Ovary (tissue), 9 donors: ENCODE measurements around the gene BBS9. TPM values are rescaled to one million over a fixed set of nuclear protein-coding genes. Genes with fewer than 3 reads are reported as not detected.

Source experiments
- DNase-seq, 5 donors: peaks; one replicate each; pipeline ENCODE4 v3.0.0-alpha.2; 2019 to 2020
- H3K27ac ChIP-seq, 2 donors: fragments of 200-600 bp; one replicate each; pipeline versions ENCODE4 v1.5.1 to v1.8.0; 2019 to 2022
- H3K27me3 ChIP-seq: fragments of 200-600 bp; one replicate; pipeline ENCODE4 v1.8.0; 2022
- H3K36me3 ChIP-seq: fragments of 200-600 bp; sonication (generic); one replicate; pipeline ENCODE4 v1.5.1; 2019
- H3K4me1 ChIP-seq: one replicate; pipeline ENCODE4 v1.8.1; 2013; ENCODE audit warnings: mild to moderate bottlenecking, moderate library complexity; ENCODE audit not compliant: insufficient read depth
- H3K4me3 ChIP-seq: fragments of 200-600 bp; sonication (generic); one replicate; pipeline ENCODE4 v1.5.1; 2017
- H3K9me3 ChIP-seq, 2 donors: fragments of 200-600 bp in 1 of 2; sonication (generic) in 1 of 2; one replicate each; pipeline versions ENCODE4 v1.5.1 to v1.8.1; 2013 to 2019; ENCODE audit warnings: mild to moderate bottlenecking in 1 of 2, moderate library complexity in 1 of 2
- CTCF ChIP-seq, 3 donors: fragments of 450-650 bp in 2 of 3; fragments of 200-600 bp in 1 of 3; IDR thresholded peaks; one replicate each; pipeline versions ENCODE4 v1.5.1 to v1.8.0; 2016 to 2022; ENCODE audit warnings: antibody characterized with exemption in 3 of 3, mild to moderate bottlenecking in 1 of 3
- EP300 ChIP-seq: sonication (generic); formaldehyde crosslinking; IDR thresholded peaks from one replicate; pipeline ENCODE4 v1.6.1; 2017; ENCODE audit warnings: antibody characterized with exemption
- POLR2A ChIP-seq: fragments of 450-650 bp; IDR thresholded peaks from one replicate; pipeline ENCODE4 v1.6.1; 2017; ENCODE audit warnings: antibody characterized with exemption, mild to moderate bottlenecking, moderate library complexity
- WGBS, 3 donors: extraction: QIAGEN DNeasy Blood & Tissue Kit in 1 of 3; methylation state at CpG; one replicate each; pipeline versions ENCODE4 v1.1.5 to v1.1.7; 2013 to 2017; 5-methylcytosine and 5-hydroxymethylcytosine counted together
- intact Hi-C, 4 donors: fragments of 100-400 bp; cut with DNase I; formaldehyde crosslinking; loops; one replicate each; pipeline versions ENCODE4 v1.11.0 to v1.15.1; 2022 to 2023
- polyA plus RNA-seq, 2 donors: library from polyadenylated mRNA; stranded (reverse); fragments of 200-250 nt in 1 of 2; fragments of 350-450 nt in 1 of 2; fragmentation: Illumina TruSeq in 1 of 2; extraction: RNeasy Lipid Tissue Mini Kit (QIAGEN cat#74804) in 1 of 2; gene quantifications; one replicate each; pipeline ENCODE4 v1.2.3, GENCODE V29; 2013 to 2014
- total RNA-seq, 7 donors: library from RNA; depleted of rRNA in 2 of 7; stranded (reverse); fragments of >200 nt in 2 of 7; fragmentation: NEBNext Ultra II Directional in 3 of 7; extraction: Animal tissue kit (Norgen Biotek cat#: 25700) in 3 of 7; gene quantifications; one replicate each; pipeline versions ENCODE4 v1.1.0 to v1.2.4, GENCODE V29; 2016 to 2023
- donor health status: DM: no; HTN: no; CAD: no; lungs with moderate emphysema.
- donor health status: DM: no; HTN: no; CAD: no.
- donor health status: Bipolar disorder and iron deficiency.
- donor health status: DM: yes; HTN: yes; CAD: no.
- donor health status: DM: no; HTN: no; CAD: no.
- donor health status: DM: yes; HTN: yes; CAD: no.

BBS9 gene
- total and polyA plus RNA-seq, 9 donors: 8.1 to 42.0 (median 29.7) TPM

GRCh38 chr7:33145156-33145555 is 15.8 kb downstream of the BBS9 start:
- no peaks in the 10 kb centered on the region for H3K36me3 ChIP-seq
- 87 to 90% (median 89%) methylated on average over 5 of the region's 5 CpGs for WGBS, 3 donors
- no peaks in the 10 kb centered on the region for H3K9me3 ChIP-seq
- intact Hi-C loops: no loop called here
- no peaks in the 10 kb centered on the region for H3K4me1 ChIP-seq
- DNase-seq: no peak
- no peak overlapping the region for H3K27ac ChIP-seq
- no peak overlapping the region for H3K4me3 ChIP-seq
- TF ChIP-seq EP300: no peak
- no peak for TF ChIP-seq CTCF (IDR thresholded peaks at IDR 0.05)
- TF ChIP-seq POLR2A: no peak
- no peaks in the 10 kb centered on the region for H3K27me3 ChIP-seq

DNA sequence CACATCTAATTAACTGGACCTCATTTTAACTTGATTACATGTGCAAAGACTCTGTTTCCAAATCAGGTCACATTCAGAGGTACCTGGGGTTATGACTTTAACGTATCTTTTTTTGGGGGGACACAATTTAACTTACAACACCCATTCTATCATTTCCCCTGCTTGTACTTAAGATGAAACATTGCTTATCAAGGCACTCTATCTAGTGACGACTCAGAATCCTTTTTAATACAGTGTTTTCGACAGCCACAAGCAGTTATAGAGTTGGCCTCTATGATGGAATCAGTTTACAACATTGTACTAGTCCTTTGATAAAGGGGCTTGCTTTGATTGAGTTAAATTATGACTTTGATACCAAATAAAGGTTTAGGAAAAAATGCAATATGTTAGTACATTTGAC is 22.7 kb downstream of the BBS9 start:
- intact Hi-C loops: no loop called here
- Histone ChIP-seq H3K9me3 (no peaks in the 10 kb centered on the region), H3K27me3 (no peaks in the 10 kb centered on the region), H3K36me3 (no peaks in the 10 kb centered on the region), H3K4me1 (no peaks in the 10 kb centered on the region), H3K4me3 (no peak overlapping the region), H3K27ac (no peak overlapping the region)
- no peak for TF ChIP-seq POLR2A
- no peak for TF ChIP-seq CTCF (IDR thresholded peaks at IDR 0.05)
- TF ChIP-seq EP300: no peak
- DNase-seq: no peak
- WGBS, 3 donors: 72 to 95% (median 78%) methylated on average over 3 of the region's 3 CpGs

- 67 to 72% (median 71%) methylated on average over 2 of the region's 2 CpGs for WGBS, 3 donors
- no peaks in the 10 kb centered on the region for H3K9me3 ChIP-seq
- DNase-seq: no peak
- no peaks in the 10 kb centered on the region for H3K4me1 ChIP-seq
- no peak for TF ChIP-seq POLR2A
- TF ChIP-seq CTCF (IDR thresholded peaks at IDR 0.05): no peak
- no peak for TF ChIP-seq EP300
- no peak overlapping the region for H3K4me3 ChIP-seq
- H3K27ac ChIP-seq: no peak overlapping the region
- intact Hi-C loops: no loop called here
- no peaks in the 10 kb centered on the region for H3K36me3 ChIP-seq
- no peaks in the 10 kb centered on the region for H3K27me3 ChIP-seq
Measured at GRCh38 chr7:33155811-33156210, 26.4 kb downstream of the BBS9 start.

DNA sequence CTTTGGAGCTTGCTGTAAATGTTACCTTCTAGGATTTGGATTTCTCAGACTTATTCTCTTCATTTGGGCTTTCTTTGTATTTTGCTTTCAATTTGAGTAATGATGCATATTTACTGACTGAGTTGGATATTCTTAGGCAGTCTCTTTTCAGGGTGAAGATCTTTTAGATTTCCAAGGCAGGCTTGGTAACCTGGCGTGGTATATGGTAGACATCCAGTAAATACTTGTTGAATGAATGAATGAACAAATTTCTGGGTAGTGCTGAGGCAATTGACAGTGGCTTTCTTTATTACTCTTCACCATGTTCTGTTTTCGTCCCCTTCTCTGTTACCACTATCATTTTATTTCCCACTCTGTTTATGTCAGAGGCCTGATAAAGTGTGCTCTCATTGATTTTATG is 27.1 kb downstream of the BBS9 start:
- H3K36me3 ChIP-seq: no peaks in the 10 kb centered on the region
- H3K9me3 ChIP-seq: no peaks in the 10 kb centered on the region
- no peaks in the 10 kb centered on the region for H3K27me3 ChIP-seq
- no peaks in the 10 kb centered on the region for H3K4me1 ChIP-seq
- no peak overlapping the region for H3K4me3 ChIP-seq
- H3K27ac ChIP-seq: no peak overlapping the region
- 95 to 100% (median 99%) methylated on average over 2 of the region's 2 CpGs for WGBS, 3 donors
- no peak for DNase-seq
- no peak for TF ChIP-seq EP300
- no peak for TF ChIP-seq POLR2A
- no peak for TF ChIP-seq CTCF (IDR thresholded peaks at IDR 0.05)
- intact Hi-C loops: no loop called here

- intact Hi-C loops: no loop called here
- Histone ChIP-seq H3K4me3 (no peak overlapping the region), H3K27ac (no peak overlapping the region)
Measured at GRCh38 chr7:33157311-33157710, 27.9 kb downstream of the BBS9 start.

More at GRCh38 chr7:33157311-33157710, 27.9 kb downstream of the BBS9 start:
- no peaks in the 10 kb centered on the region for H3K4me1 ChIP-seq
- 0 to 6% (median 6%) methylated on average over 1 of the region's 1 CpG for WGBS, 3 donors
- no peak for DNase-seq
- no peak for TF ChIP-seq POLR2A
- no peak for TF ChIP-seq EP300
- no peak for TF ChIP-seq CTCF (IDR thresholded peaks at IDR 0.05)
- no peaks in the 10 kb centered on the region for H3K36me3 ChIP-seq
- H3K27me3 ChIP-seq: no peaks in the 10 kb centered on the region
- H3K9me3 ChIP-seq: no peaks in the 10 kb centered on the region
